ENCODE measurements around the gene ATF3. TPM values are rescaled to one million over a fixed set of nuclear protein-coding genes. Genes with fewer than 3 reads are reported as not detected.

The ATF3 gene
- total RNA-seq, 1 experiment from 2014 or later: 13.0 TPM

DNA sequence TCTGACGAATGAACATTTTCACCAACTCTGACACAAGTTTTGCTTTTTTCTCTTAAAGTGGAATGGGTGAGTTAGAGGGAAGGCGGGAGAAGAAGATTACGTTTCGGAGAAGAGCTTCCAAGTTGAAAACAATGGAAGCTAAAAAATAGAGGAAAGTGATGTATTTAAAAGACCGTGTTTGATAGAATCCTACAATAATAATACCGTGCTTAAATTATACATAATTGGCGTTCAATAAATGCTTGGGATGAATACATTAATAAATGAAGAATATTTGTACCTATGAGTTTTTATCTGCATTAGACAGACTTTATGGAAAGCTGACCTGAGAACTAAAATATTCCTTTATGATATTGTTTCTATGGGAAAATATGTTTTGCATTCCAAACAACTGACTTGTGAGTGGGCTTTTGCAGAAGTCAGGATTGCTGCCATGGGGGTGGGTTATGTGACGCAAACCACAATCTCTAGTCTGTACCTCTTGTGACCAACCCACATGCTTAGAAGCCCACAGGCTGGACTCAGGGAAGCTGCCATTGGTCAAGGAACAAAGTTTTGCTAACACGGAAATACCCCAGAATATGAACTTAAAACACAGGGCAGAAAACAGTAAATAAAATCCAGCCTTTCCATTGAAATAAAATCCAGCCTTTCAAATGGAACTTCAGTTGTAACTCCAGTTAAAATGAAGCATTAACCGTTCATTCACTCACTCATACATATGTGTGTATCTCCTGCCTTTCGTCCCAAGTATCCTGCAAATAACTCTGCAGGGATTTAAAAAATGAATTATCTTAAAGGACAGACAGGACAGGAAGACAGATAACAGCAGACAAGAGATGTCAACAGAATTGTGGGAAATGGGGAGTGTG is 21.3 kb upstream of the ATF3 start:
- H3K27me3 Mint-ChIP-seq (ENCODE audit: unreplicated experiment): peaks cover 36% of the 10 kb centered on the region
- intact Hi-C loops (cut with micrococcal nuclease; ENCODE audit: unreplicated experiment): no loop called here
- H3K9me3 Mint-ChIP-seq (ENCODE audit: low read depth, unreplicated experiment): no peaks in the 10 kb centered on the region
- H3K4me3 Mint-ChIP-seq (ENCODE audit: low read depth, unreplicated experiment): no peak overlapping the region
- DNase-seq: no peak
- CTCF ChIA-PET: no interaction called here
- no peaks in the 10 kb centered on the region for H3K4me1 Mint-ChIP-seq (ENCODE audit: low read depth, unreplicated experiment)
- TF ChIP-seq CTCF (IDR thresholded peaks at IDR 0.05; ENCODE audit: unreplicated experiment): no peak
- no peak overlapping the region for H3K27ac Mint-ChIP-seq (ENCODE audit: unreplicated experiment)
- H3K36me3 Mint-ChIP-seq (ENCODE audit: insufficient read depth, unreplicated experiment): no peaks in the 10 kb centered on the region
- no TSS peak for BruUV-seq (replicated peaks)

- no peak for DNase-seq
- Mint-ChIP-seq H3K27ac (ENCODE audit: unreplicated experiment) (no peak overlapping the region), H3K27me3 (ENCODE audit: unreplicated experiment) (peaks cover 33% of the 10 kb centered on the region), H3K4me3 (ENCODE audit: low read depth, unreplicated experiment) (no peak overlapping the region), H3K9me3 (ENCODE audit: low read depth, unreplicated experiment) (no peaks in the 10 kb centered on the region), H3K4me1 (ENCODE audit: low read depth, unreplicated experiment) (no peaks in the 10 kb centered on the region), H3K36me3 (ENCODE audit: insufficient read depth, unreplicated experiment) (no peaks in the 10 kb centered on the region)
- CTCF ChIA-PET: interaction anchor here (0.6 kb wide), 1 partner anchor 27 kb away, joined by 3 read pairs; no protein-coding TSS in a partner anchor
- TF ChIP-seq CTCF (IDR thresholded peaks at IDR 0.05; ENCODE audit: unreplicated experiment): no peak
- BruUV-seq (replicated peaks): no TSS peak
- intact Hi-C loops (cut with micrococcal nuclease; ENCODE audit: unreplicated experiment): no loop called here
These were observed 20.6 kb upstream of the ATF3 start for GRCh38 chr1:212587888-212588510.

DNA sequence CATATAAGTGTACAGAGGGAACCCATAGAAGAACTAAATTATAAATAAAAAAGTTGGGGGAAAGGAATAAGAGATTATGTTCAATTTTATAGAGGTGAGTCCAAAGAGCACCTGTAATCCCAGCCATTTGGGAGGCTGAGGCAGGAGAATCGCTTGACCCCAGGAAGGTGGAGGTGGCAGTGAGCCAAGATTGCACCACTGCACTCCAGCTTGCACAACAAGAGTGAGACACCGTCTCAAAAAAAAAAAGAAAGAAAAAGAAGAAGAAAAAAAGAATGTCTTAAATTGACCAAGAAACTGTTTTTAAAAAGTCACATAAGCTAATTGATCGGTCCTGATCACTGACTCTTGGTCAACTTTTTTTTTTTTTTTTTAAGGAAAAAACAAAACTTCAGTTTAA is 19.1 kb upstream of the ATF3 start:
- DNase-seq: no peak
- no TSS peak for BruUV-seq (replicated peaks)

DNA sequence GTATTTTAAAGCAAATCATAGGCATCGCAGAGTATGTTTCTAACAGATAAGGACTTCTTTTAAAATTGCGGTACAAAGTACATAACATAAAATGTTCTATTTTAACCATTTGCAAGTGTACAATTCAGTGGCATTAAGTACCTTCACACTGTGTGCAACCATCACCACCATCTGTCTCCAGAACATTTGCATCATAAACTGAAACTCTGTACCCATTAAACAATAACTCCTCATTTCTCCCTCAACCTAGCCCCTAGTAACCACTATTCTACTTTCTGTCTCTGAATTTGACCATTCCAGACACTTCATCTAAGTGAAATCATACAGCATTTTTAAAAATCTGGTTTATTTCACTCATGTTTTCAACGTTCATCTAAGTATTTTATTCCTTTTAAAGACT is 16.6 kb upstream of the ATF3 start:
- no peaks in the 10 kb centered on the region for H3K9me3 Mint-ChIP-seq (ENCODE audit: low read depth, unreplicated experiment)
- no peak overlapping the region for H3K27ac Mint-ChIP-seq (ENCODE audit: unreplicated experiment)
- peaks cover 17% of the 10 kb centered on the region for H3K4me1 Mint-ChIP-seq (ENCODE audit: low read depth, unreplicated experiment)
- no peak for DNase-seq
- no peak for TF ChIP-seq CTCF (IDR thresholded peaks at IDR 0.05; ENCODE audit: unreplicated experiment)
- H3K36me3 Mint-ChIP-seq (ENCODE audit: insufficient read depth, unreplicated experiment): peaks cover 12% of the 10 kb centered on the region
- no TSS peak for BruUV-seq (replicated peaks)
- no peak overlapping the region for H3K4me3 Mint-ChIP-seq (ENCODE audit: low read depth, unreplicated experiment)
- CTCF ChIA-PET: no interaction called here
- intact Hi-C loops (cut with micrococcal nuclease; ENCODE audit: unreplicated experiment): no loop called here
- H3K27me3 Mint-ChIP-seq (ENCODE audit: unreplicated experiment): peaks cover 24% of the 10 kb centered on the region

More for the DNA sequence above, 19.1 kb upstream of the ATF3 start:
- intact Hi-C loops (cut with micrococcal nuclease; ENCODE audit: unreplicated experiment): no loop called here
- no peaks in the 10 kb centered on the region for H3K36me3 Mint-ChIP-seq (ENCODE audit: insufficient read depth, unreplicated experiment)
- CTCF ChIA-PET: interaction anchor here (0.6 kb wide), 1 partner anchor 149 kb away, joined by 4 read pairs; no protein-coding TSS in a partner anchor
- no peak overlapping the region for H3K4me3 Mint-ChIP-seq (ENCODE audit: low read depth, unreplicated experiment)
- no peak for TF ChIP-seq CTCF (IDR thresholded peaks at IDR 0.05; ENCODE audit: unreplicated experiment)
- H3K27ac Mint-ChIP-seq (ENCODE audit: unreplicated experiment): no peak overlapping the region
- no peaks in the 10 kb centered on the region for H3K4me1 Mint-ChIP-seq (ENCODE audit: low read depth, unreplicated experiment)
- no peaks in the 10 kb centered on the region for H3K9me3 Mint-ChIP-seq (ENCODE audit: low read depth, unreplicated experiment)
- peaks cover 26% of the 10 kb centered on the region for H3K27me3 Mint-ChIP-seq (ENCODE audit: unreplicated experiment)
